ENCODE measurements around the gene NDUFB4.

Gene NDUFB4

DNA sequence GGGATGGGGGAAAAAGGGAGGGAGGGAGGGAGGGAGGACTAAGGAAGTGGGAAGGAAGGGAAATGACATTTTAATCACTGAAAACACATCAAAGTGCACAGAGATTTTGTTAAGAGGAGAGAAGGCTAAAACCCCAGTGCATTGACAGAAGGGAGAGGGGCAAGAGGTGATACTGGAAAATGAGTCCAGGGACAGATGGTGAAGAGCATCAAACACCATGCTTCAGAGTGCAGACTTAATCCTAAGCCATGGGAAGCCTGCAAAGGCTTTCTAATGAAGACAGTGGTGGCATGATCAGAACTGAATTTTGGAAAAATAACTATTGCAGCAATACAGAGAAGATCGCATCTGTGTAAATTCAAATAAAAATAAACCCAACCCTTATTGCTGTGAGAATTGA is 44.1 kb downstream of the NDUFB4 start:
- DNase-seq: no peak

DNA sequence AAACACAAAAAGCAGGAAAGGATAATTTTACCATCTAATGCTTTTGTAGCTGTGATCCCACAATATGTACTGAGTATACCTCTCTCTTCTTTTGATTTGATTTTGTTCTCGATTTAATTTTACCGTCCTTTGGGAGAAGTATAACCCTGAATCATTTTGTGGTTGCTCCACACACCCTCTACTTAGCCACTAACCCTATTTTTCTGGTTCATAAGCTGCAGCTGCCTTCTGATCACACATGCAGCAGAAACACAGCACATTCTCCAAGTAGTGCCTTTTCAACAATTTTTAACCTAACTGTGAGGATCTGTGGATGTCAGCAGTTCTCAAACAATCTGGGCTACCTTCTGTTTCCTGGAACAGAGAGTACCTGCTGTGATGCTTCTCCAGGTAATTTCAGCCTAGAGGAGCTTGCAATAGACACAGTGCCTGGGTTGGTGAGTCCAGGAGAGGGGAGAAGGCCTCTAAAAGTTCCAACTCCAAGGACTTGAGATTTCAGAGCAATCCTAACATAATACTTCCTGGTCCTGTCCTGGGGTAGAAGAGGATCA is 45.6 kb downstream of the NDUFB4 start:
- no peak for DNase-seq

DNA sequence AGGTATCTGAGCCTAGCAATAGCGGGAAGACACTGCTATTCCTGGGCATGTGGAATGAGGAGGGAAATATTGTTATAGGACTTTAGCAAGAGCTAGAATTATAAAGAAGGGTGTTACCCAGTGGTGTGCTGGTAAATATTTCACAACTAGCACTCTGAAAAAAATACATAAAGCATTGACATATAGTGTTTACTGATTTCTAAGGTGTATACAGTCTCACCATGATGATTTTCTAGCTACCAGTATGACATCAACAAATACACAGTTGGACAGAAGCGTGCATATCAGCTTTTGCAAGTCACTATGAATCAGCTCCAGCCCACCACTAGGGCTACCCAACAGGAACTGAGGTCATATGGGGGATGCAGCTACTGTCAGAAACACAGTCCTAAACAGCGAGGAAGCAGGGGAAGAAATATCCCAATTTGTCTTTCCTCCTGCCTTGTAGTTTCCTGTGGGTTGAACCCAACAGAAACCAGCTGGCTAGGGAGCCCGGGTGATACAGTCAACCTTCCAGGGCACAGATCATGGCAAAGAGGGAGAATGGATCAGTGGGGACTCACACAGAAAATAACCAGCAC is 46.3 kb downstream of the NDUFB4 start:
- DNase-seq: no peak

DNA sequence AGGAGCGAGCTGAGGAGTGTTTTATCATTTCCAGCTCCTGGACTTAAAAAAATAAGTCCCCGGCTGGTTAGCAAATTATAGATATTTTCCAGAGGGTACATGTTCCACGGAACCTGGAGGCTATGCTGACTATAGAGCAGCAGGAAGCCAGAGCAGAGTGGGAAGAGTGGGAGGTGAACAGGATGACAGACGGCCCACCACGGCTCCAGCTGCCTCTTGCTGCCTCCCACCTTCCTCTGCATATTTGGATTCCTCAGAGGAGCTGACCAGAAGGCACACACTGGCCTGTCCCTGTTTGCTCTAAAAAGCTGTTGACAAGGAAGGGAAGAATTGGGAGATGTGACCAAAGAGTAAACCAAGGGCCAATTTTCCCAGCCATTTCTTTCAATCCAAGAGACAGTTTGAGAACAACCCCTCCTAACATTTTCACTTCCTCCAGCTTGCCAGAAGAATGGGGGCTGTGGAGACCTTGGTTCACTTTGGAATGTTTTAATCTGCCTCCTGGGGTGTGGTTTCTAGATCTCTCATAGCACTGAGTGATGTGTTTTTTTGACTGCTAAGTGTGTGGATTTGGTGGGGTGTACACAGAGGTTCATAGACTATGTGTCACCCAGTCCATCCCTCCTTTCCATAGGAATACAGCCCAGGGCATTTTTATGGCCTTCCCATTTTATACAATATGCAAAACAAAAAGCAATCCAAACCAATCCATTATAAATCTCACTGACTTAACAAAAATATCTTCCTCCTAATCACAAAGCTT is 49.1 kb downstream of the NDUFB4 start:
- no peak for DNase-seq

DNA sequence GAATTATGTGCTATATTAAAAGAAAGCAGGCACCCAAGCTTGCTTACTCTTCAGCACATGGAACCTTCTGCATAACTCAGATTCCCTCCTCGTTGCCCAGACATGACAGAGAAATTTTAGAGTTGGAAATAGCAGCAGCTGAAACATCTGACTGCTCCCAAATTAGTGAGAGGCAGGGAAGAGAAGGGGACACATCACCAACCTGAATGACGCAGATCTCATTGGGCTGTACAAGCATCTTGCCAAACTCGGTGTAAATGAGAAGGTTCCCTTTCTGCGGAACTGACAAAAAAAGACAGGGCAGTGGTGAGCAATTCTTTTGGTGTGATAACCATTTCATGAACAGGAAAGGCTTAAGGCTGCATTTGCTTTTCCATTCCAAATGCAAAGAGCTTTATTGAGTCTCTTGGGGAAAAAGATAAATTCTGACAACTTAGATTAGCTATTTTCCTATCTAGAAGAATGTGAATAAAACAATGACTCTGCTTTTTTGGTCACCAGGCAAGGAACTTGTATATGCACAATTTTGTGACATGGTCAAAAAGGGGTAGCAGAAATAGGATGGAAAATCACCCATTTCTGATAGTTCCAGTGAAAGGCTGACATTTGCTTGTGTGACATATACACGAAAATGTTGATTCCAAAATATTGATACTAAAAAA is 50.8 kb downstream of the NDUFB4 start:
- DNase-seq: no peak

DNA sequence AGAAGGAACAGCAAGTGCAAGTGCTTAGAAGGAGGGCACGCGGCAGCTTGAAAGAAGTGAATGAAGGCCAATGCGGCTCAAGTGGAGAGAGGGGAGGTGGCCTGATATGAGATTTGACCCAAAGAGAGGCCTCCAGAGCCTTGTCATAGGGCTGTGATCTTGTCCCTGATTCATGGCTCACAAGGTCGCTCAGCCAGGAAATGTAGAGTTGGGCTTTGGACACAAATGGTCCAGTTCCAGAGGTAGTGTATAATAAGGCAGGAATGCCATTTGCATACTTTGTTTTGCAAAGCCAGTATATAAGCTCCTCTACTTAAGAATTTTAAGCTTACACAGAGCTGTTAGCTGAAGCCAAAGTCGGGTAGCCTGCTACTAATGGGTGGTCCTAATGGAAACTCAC is 52.2 kb downstream of the NDUFB4 start:
- DNase-seq: no peak

DNA sequence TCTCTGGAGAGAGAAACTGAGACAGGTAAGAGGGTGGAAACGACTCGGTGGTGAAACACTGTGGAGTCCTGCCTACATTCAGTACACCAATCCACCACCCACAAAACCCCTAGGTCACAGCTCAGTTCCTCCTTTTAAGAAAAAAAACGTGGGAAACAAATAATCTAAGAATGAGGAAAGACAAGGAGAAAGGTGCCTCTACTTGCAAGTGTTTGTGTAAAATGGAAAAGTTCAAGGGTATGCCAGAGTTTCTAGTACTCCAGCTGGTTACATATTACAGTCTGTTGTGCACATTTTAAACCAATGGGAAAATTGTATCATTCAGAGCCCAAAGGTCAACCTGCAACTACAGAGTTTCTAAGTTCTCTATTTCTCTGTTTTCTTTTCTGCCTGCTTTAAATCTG is 53.7 kb downstream of the NDUFB4 start:
- no peak for DNase-seq

DNA sequence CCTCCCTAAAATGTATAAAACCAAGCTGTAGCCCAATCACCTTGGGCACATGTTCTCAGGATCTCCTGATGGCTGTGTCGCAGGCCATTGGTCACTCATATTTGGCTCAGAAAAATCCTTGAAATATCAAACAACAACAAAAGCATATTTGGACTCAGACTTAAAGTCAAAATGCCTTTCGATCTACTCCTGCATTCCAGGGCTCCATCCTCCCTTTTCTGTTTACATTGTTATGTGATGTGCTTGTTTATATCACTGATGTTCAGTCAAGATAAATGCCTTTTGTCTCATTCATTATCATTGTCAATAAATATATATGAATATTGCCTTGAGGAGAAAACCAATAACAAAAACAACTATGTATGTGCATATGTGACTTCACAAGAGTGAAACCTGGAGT is 54.2 kb downstream of the NDUFB4 start:
- DNase-seq: no peak
